Amygdala (tissue), 56 donors: ENCODE data around the gene APH1B.
A peak's percentile ranks its signal among the peaks of the same experiment; 100 is the strongest.
"Not testable (repeated sequence)": the region's sequence is repeated elsewhere in the genome, so short reads cannot be mapped to it uniquely, and the experiment has no call there.

Experiments used
- DNase-seq, 56 donors: peaks; one replicate each; lab custom pipeline; 2025; lab: John Stamatoyannopoulos, UW

Gene APH1B

GRCh38 chr15:63277038-63277892 lies at the start of gene APH1B:
Gene APH1B, plus strand, starts transcription at chr15:63277605. Its CDS starts 19 bp downstream, at chr15:63277624.
- DNase-seq, result peak in 53 of 56 donors; percentile 25 to 87 (median 74)

- DNase-seq, result no peak
Measured at GRCh38 chr15:63227689-63228088, 49.7 kb upstream of the APH1B start.

GRCh38 chr15:63231206-63231605 lies 46.2 kb upstream of the APH1B start:
- no peak for DNase-seq

- DNase-seq, result no peak
Measured at GRCh38 chr15:63231706-63232105, 45.7 kb upstream of the APH1B start.

- DNase-seq, result no peak
Measured at GRCh38 chr15:63232405-63232804, 45.0 kb upstream of the APH1B start.

- no peak for DNase-seq
Measured at GRCh38 chr15:63232943-63233342, 44.5 kb upstream of the APH1B start.

- DNase-seq, result no peak
Measured at GRCh38 chr15:63233667-63234423, 43.6 kb upstream of the APH1B start.

GRCh38 chr15:63234451-63234870 lies 42.9 kb upstream of the APH1B start:
- DNase-seq, result peak in 13 of 56 donors; percentile 1 to 27 (median 13)

GRCh38 chr15:63236272-63236671 lies 41.1 kb upstream of the APH1B start:
- no peak for DNase-seq

- not testable (repeated sequence) for DNase-seq
Measured at GRCh38 chr15:63237086-63237485, 40.3 kb upstream of the APH1B start.

- DNase-seq, result no peak
Measured at GRCh38 chr15:63238171-63238570, 39.2 kb upstream of the APH1B start.

GRCh38 chr15:63238796-63239195 lies 38.6 kb upstream of the APH1B start:
- DNase-seq, result no peak

GRCh38 chr15:63240109-63240508 lies 37.3 kb upstream of the APH1B start:
- DNase-seq, result no peak

GRCh38 chr15:63241316-63241715 lies 36.1 kb upstream of the APH1B start:
- no peak for DNase-seq

- no peak for DNase-seq
Measured at GRCh38 chr15:63243101-63243500, 34.3 kb upstream of the APH1B start.

- DNase-seq, result no peak
Measured at GRCh38 chr15:63243776-63244175, 33.6 kb upstream of the APH1B start.

GRCh38 chr15:63244399-63244798 lies 33.0 kb upstream of the APH1B start:
- DNase-seq, result no peak

GRCh38 chr15:63244976-63245645 lies 32.3 kb upstream of the APH1B start:
- no peak for DNase-seq

GRCh38 chr15:63246691-63247469 lies 30.5 kb upstream of the APH1B start:
- no peak for DNase-seq

- no peak for DNase-seq
Measured at GRCh38 chr15:63250312-63250965, 27.0 kb upstream of the APH1B start.
